K562 (cell line): ENCODE results near the gene MRAS. TPM values are rescaled to one million over a fixed set of nuclear protein-coding genes. Genes with fewer than 3 reads are reported as not detected.

Experiments
- ATAC-seq: fragments of 200-7000 bp; cut with Tn5 transposase; 3 replicates; pipeline ENCODE4 v1.9.1; 2020; ENCODE audit warnings: moderate library complexity
- BruUV-seq: library from RNA; stranded (reverse); fragments of 400-500 nt; replicated peaks from 2 replicates; lab custom pipeline; 2021; lab: Mats Ljungman, UMichigan
- CTCF ChIA-PET: fragments of 300-600 bp; formaldehyde crosslinking; extraction: SDS; loops from one replicate; lab custom pipeline; 2021; ENCODE audit warnings: low intra/inter-chr PET ratio; lab: Yijun Ruan, JAX
- POLR2A ChIA-PET: fragments of 300-600, 350-650 bp; sonication (Branson Sonifier 250); formaldehyde crosslinking; extraction: SDS; loops from one replicate; lab custom pipeline; 2021; ENCODE audit warnings: antibody characterized with exemption, inconsistent platforms; lab: Yijun Ruan, JAX
- DNase-seq, 4 experiments: peaks; one replicate each; pipeline versions ENCODE4 v3.0.0 to v3.0.0-alpha.2; 2011 to 2018; ENCODE audit warnings: low spot score in 3 of 4, mixed read lengths in 3 of 4; ENCODE audit errors: extremely low read depth in 1 of 4
- FAIRE-seq: peaks from 2 replicates; lab custom pipeline; 2011; peaks lifted over from hg19 to GRCh38; lab: Jason Lieb, UNC
- H2AFZ ChIP-seq: 2 replicates; pipeline ENCODE4 v1.6.0; 2011; ENCODE audit warnings: low read depth, low read length, control low read depth, inconsistent platforms
- H3K27ac ChIP-seq: fragments of 200-600 bp; 3 replicates; pipeline ENCODE4 v1.8.0; 2011; ENCODE audit warnings: low read depth, mild to moderate bottlenecking, control low read depth, inconsistent platforms, low read length, moderate library complexity, mixed read lengths; ENCODE audit errors: extremely low read depth
- H3K27me3 ChIP-seq, 2 experiments: fragments of 300-600 bp in 1 of 2; 2 replicates in 1 of 2; 3 replicates in 1 of 2; pipeline versions ENCODE4 v1.6.0 to v1.8.0; 2011; ENCODE audit warnings: inconsistent platforms in 2 of 2, low read length in 2 of 2, mild to moderate bottlenecking in 1 of 2, mixed read lengths in 1 of 2, moderate library complexity in 1 of 2; ENCODE audit not compliant: control insufficient read depth in 2 of 2, insufficient read depth in 2 of 2
- H3K36me3 ChIP-seq: fragments of 300-600 bp; 3 replicates; pipeline ENCODE4 v1.8.0; 2011; ENCODE audit warnings: mild to moderate bottlenecking, low read length, inconsistent platforms; ENCODE audit not compliant: control insufficient read depth, insufficient read depth
- H3K4me1 ChIP-seq, 2 experiments: fragments of 200-600 bp in 1 of 2; replicated peaks in 1 of 2; 2 replicates in 1 of 2; 3 replicates in 1 of 2; pipeline versions ENCODE4 v1.5.1 to v1.8.0; 2011; ENCODE audit warnings: inconsistent platforms in 2 of 2, low read length in 2 of 2, mild to moderate bottlenecking in 1 of 2, mixed read lengths in 1 of 2, moderate library complexity in 1 of 2; ENCODE audit not compliant: control insufficient read depth in 2 of 2, insufficient read depth in 2 of 2
- H3K4me2 ChIP-seq: 2 replicates; pipeline ENCODE4 v1.6.1; 2011; ENCODE audit warnings: low read length, control low read depth, inconsistent platforms, mixed read lengths; ENCODE audit not compliant: insufficient read depth
- H3K4me3 ChIP-seq: fragments of 200-600 bp; sonication (generic), shearing (Covaris generic); 2 replicates; pipeline ENCODE4 v1.5.1; 2016; ENCODE audit warnings: control low read depth, inconsistent platforms
- H3K79me2 ChIP-seq: fragments of 200-600 bp; 3 replicates; pipeline ENCODE4 v1.8.0; 2011; ENCODE audit warnings: low read length, inconsistent platforms; ENCODE audit not compliant: control insufficient read depth, insufficient read depth
- H3K9ac ChIP-seq, 2 experiments: 2 replicates each; pipeline versions ENCODE4 v1.6.0 to v1.6.1; 2011; ENCODE audit warnings: low read depth in 2 of 2, low read length in 2 of 2, control low read depth in 1 of 2, inconsistent platforms in 1 of 2, mild to moderate bottlenecking in 1 of 2, mixed read lengths in 1 of 2; ENCODE audit not compliant: insufficient read depth in 1 of 2
- H3K9me1 ChIP-seq: one replicate; pipeline ENCODE4 v1.6.0; 2011; ENCODE audit warnings: inconsistent platforms, mild to moderate bottlenecking, low read length, moderate library complexity; ENCODE audit not compliant: control insufficient read depth, insufficient read depth
- H3K9me3 ChIP-seq: replicated peaks from 2 replicates; pipeline ENCODE4 v1.5.1; 2011; ENCODE audit warnings: low read depth, low read length, inconsistent platforms; ENCODE audit not compliant: control insufficient read depth, insufficient read depth
- H4K20me1 ChIP-seq: replicated peaks from 2 replicates; pipeline ENCODE4 v1.6.1; 2011; ENCODE audit warnings: low read length, inconsistent platforms, mixed read lengths; ENCODE audit not compliant: control insufficient read depth, insufficient read depth
- ATF7 ChIP-seq: fragments of 450-650 bp; IDR thresholded peaks from 2 replicates; pipeline ENCODE4 v1.7.1; 2014; ENCODE audit warnings: mild to moderate bottlenecking, moderate library complexity
- CTBP1 ChIP-seq: fragments of 450-650 bp; IDR thresholded peaks from 2 replicates; pipeline ENCODE4 v1.6.1; 2016; ENCODE audit warnings: borderline replicate concordance
- EHMT2 ChIP-seq: fragments of 450-650 bp; IDR thresholded peaks from 2 replicates; pipeline ENCODE4 v1.6.1; 2018; ENCODE audit warnings: antibody characterized with exemption
- EP300 ChIP-seq: IDR thresholded peaks from 2 replicates; pipeline ENCODE4 v1.6.1; 2012; ENCODE audit warnings: low read length, improper control_type of control experiment
- NBN ChIP-seq: fragments of 450-650 bp; IDR thresholded peaks from 2 replicates; pipeline ENCODE4 v1.6.1; 2016; ENCODE audit warnings: low read depth, mild to moderate bottlenecking
- NR2C2 ChIP-seq, 2 experiments: fragments of 200-800 bp in 1 of 2; sonication (Bioruptor generic) in 1 of 2; sonication (generic) in 1 of 2; formaldehyde crosslinking in 1 of 2; IDR thresholded peaks; 2 replicates each; pipeline versions ENCODE4 v1.6.1 to v1.8.0; 2016 to 2022; ENCODE audit warnings: mild to moderate bottlenecking in 1 of 2, missing compliant biosample characterization in 1 of 2, missing genetic modification characterization in 1 of 2, missing genetic modification reagents in 1 of 2
- NR3C1 ChIP-seq: sonication (generic); formaldehyde crosslinking; IDR thresholded peaks from 2 replicates; pipeline ENCODE4 v1.8.1; 2022; ENCODE audit warnings: missing genetic modification reagents
- PHF20 ChIP-seq: fragments of 450-650 bp; IDR thresholded peaks from 2 replicates; pipeline ENCODE4 v1.6.1; 2018; ENCODE audit not compliant: partially characterized antibody
- TAF1 ChIP-seq: IDR thresholded peaks from 2 replicates; pipeline ENCODE4 v1.6.1; 2011; ENCODE audit warnings: mild to moderate bottlenecking, low read length, moderate library complexity; ENCODE audit not compliant: insufficient read depth, control insufficient read depth, severe bottlenecking; ENCODE audit errors: extremely low read depth
- TRIM24 ChIP-seq, 2 experiments: fragments of 450-650 bp; IDR thresholded peaks; 2 replicates each; pipeline ENCODE4 v1.6.1; 2016
- ZNF282 ChIP-seq: sonication (generic); formaldehyde crosslinking; IDR thresholded peaks from 2 replicates; pipeline ENCODE4 v1.8.1; 2023; ENCODE audit warnings: missing genetic modification reagents
- ZSCAN32 ChIP-seq: fragments of 450-650 bp; formaldehyde crosslinking; IDR thresholded peaks from 2 replicates; pipeline ENCODE4 v1.4.0; 2020; ENCODE audit warnings: mild to moderate bottlenecking, moderate library complexity
- WGBS: fragments of 100-300 bp; shearing (Covaris generic); methylation state at CpG from one replicate; pipeline ENCODE4 v1.1.6; 2016; ENCODE audit warnings: low coverage, mixed read lengths; ENCODE audit not compliant: insufficient coverage; ENCODE audit errors: missing lambda C conversion rate; 5-methylcytosine and 5-hydroxymethylcytosine counted together
- in situ Hi-C: fragments of 300-500 bp; cut with MboI; formaldehyde crosslinking; loops from 4 replicates; pipeline ENCODE4 v1.15.0; 2018; ENCODE audit warnings: inconsistent platforms, mixed read lengths
- intact Hi-C: fragments of 100-400 bp; cut with micrococcal nuclease; formaldehyde crosslinking; loops from 2 replicates; pipeline ENCODE4 v1.14.2; 2022
- polyA plus RNA-seq, 8 experiments: library from polyadenylated mRNA; depleted of rRNA in 4 of 8; stranded (reverse) in 5 of 8; unstranded in 3 of 8; fragments of >200 nt; fragmentation: Nextera tagmentation in 2 of 8; fragmentation: Illumina TruSeq in 1 of 8; extraction: Ambion mirVana in 2 of 8; extraction: Trizol in 1 of 8; gene quantifications; 2 replicates each; pipeline versions ENCODE4 v1.2.1 to v1.2.3, GENCODE V29; 2011 to 2014; ENCODE audit warnings: inconsistent platforms in 1 of 8, missing spikeins in 1 of 8
- total RNA-seq, 7 experiments: library from RNA; depleted of rRNA in 6 of 7; stranded (reverse); fragments of >200 nt in 6 of 7; fragmentation: Illumina TruSeq in 2 of 7; extraction: Trizol in 2 of 7; gene quantifications; 2 replicates each; pipeline versions ENCODE4 v1.2.1 to v1.2.3, GENCODE V29; 2011 to 2021; ENCODE audit warnings: low replicate concordance in 1 of 7
- TF ChIP-seq, protein P1 (sequence below): fragments of 250-450 bp; sonication (Bioruptor Pico); IDR thresholded peaks from 2 replicates; pipeline ENCODE4 v1.5.0; 2021; ENCODE audit warnings: mild to moderate bottlenecking, moderate library complexity

MRAS gene
- total and polyA plus RNA-seq, 9 of the 15 experiments (the other 6 are each of a cell fraction or from before 2014, with no cell fraction given): 1.5 to 10.0 (median 5.0) TPM

DNA sequence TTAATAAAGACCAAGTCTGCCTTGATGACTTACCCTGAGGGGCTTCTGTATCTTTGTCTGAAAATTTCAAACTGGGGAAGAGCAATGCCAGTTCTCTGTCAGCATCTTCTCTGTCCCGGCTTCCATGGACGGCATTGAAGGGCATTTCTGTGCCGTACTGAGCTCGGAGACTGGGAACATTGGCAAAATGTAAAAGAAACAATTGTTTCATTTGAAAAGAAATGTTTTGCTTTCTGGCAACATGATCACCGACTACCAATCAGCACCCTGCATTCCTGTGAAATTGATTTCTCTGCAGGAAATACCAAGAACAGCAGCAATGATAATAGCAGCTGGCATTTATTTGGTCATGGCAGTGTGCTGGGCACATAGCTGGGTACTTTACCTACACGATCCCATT lies 44.9 kb upstream of the MRAS start:
- Histone ChIP-seq H3K9me1 (no peaks in the 10 kb centered on the region), H3K27ac (no peak overlapping the region), H3K4me3 (no peak overlapping the region), H3K36me3 (0 out of 3 replicates have a peak, but pooled peaks cover 3% of the 10 kb centered on the region), H3K4me1 (peaks cover 0 to 4% of the 10 kb centered on the region in 2 experiments; a peak in 2 of 5 replicates), H2AFZ (no peak overlapping the region), H3K79me2 (no peaks in the 10 kb centered on the region), H3K9me3 (no peaks in the 10 kb centered on the region), H3K27me3 (no peaks in the 10 kb centered on the region), H3K4me2 (no peak overlapping the region), H4K20me1 (no peaks in the 10 kb centered on the region), H3K9ac (no peak overlapping the region)
- no TSS peak for BruUV-seq
- in situ Hi-C loops: no loop called here
- POLR2A ChIA-PET: no interaction called here
- CTCF ChIA-PET: no interaction called here
- FAIRE-seq (no peak), ATAC-seq (no peak), DNase-seq (no peak)
- WGBS: 58% methylated on average over 6 of the region's 6 CpGs
- TF ChIP-seq TAF1: no peak
- intact Hi-C loops: no loop called here

DNA sequence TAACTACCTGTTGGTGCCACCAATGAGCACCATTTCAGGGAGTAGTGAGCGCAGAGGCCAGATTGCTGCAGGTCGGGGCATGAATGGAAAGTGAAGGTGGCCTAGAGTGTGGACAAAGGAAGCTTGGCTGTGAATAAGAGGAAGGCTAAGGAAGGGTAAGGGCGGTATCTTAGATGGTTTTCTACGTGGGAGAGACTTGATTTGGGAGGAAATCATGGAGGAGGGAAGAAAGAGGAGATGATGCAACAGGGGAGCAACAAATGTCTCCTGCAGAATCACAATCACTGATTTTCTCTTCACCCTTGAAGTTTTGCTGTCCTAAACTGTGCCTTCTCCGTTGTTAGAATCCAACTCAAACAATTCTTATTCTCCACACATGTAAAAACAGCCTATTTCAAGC lies 40.5 kb upstream of the MRAS start:
- Histone ChIP-seq H3K27me3 (peaks cover 0 to 4% of the 10 kb centered on the region in 2 experiments; a peak in 1 of 5 replicates), H3K79me2 (no peaks in the 10 kb centered on the region), H3K9me1 (no peaks in the 10 kb centered on the region), H3K4me2 (no peak overlapping the region), H2AFZ (no peak overlapping the region), H3K9ac (no peak overlapping the region), H3K36me3 (no peaks in the 10 kb centered on the region), H3K9me3 (no peaks in the 10 kb centered on the region), H3K4me3 (no peak overlapping the region), H4K20me1 (no peaks in the 10 kb centered on the region), H3K4me1 (peaks cover 0 to 4% of the 10 kb centered on the region in 2 experiments; a peak in 2 of 5 replicates), H3K27ac (no peak overlapping the region)
- 40% methylated on average over 4 of the region's 5 CpGs for WGBS
- POLR2A ChIA-PET: interaction anchor here (0.7 kb wide), 1 partner anchor 135 kb away, joined by 3 read pairs; no protein-coding TSS in a partner anchor
- peak; percentile 32 for ATAC-seq
- CTCF ChIA-PET: interaction anchor here (0.5 kb wide), 1 partner anchor 323 kb away, joined by 3 read pairs; no protein-coding TSS in a partner anchor
- in situ Hi-C loops: no loop called here
- BruUV-seq: no TSS peak
- FAIRE-seq: no peak
- DNase-seq: no peak
- intact Hi-C loops: no loop called here
- TF ChIP-seq NBN (no peak), TRIM24 (IDR thresholded peaks at IDR 0.05) (peak; percentile 93 to 96), ATF7 (peak; percentile 33; the same call in 1 of the 2 replicates), NR3C1 (no peak), ZNF282 (CRISPR knock-in tag) (no peak), EP300 (0 out of 2 replicates have a peak, but pooled peaks have one; percentile 26), ZSCAN32 (CRISPR knock-in tag) (peak; percentile 76; the same call in 1 of the 2 replicates), PHF20 (no peak), NR2C2 (CRISPR knock-in tag; IDR thresholded peaks at IDR 0.05) (no peak), NR2C2 (tag; IDR thresholded peaks at IDR 0.05) (no peak), EHMT2 (peak; percentile 62; the same call in 1 of the 2 replicates), CTBP1 (0 out of 2 replicates have a peak, but pooled peaks have one; percentile 25)
- TF ChIP-seq, protein P1, sequence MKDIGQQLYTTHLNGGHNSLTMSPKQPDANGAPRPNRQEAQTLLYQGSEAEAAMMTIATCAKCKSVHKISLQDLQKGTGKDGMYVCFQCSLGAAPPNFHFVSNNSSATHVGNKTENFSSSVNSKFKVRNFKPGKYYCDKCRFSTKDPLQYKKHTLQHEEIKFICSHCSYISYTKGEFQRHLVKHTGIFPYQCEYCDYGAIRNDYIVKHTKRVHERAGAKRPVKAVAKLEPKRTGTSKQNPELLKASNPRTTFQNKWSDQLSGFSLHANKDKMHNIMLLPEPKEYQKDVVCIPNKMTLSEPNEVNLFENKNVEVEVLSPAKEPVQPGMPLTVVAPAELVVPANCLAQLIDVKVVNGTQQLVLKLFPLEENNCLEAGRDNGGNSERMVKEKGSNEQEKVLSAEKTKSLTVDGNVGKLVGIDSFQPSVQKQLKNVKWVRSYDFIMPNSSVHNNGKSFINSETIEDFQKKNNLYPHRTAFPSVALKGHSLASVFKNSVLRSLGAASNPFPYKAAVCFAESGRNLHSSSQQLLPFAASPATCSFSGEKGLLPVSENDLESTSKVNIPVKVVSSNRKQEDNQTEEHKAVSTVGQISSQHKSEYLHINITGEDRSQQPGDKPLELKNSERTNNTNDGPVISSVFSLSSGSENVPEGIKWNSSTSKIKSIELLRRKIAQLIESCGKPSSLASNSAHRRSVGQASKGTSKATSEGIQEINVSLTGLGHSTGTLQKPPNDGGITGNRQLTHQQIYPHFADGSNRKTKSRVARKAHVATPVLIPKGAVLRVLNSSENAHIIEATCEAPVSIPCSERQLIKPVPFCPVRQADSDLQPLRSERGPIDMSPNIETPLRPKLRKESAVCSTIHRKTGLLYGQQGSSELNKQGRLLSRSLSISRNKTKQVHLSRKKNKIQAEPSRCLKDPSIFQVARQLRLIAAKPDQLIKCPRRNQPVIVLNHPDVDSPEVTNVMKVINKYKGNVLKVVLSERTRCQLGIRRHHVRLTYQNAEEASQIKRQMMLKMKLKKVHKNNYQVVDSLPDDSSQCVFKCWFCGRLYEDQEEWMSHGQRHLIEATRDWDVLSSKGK (CRISPR knock-in tag): no peak
